ENCODE data around the gene GRID2.

GRID2 gene

DNA sequence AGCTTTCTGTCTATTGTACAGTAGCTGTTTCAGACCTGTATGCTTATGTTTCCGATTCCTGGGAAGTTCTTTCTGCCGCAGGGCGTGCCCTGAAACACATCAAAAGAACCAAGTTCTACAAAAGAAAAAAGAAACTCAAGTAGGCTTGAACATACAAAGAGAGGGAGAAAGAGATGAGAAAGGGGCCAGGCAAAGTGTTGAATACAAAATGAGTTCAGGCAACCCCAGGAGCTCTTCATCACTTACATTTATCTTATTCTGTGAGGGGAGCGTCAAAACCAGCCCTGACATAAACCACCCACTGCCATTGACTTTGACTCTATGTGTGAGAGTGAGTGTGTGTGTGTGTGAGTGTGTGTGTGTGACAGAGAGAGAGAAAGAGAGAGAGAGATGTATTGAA, 1498.3 kb downstream of the GRID2 start:
- H3K9me3 ChIP-seq (ENCODE audit: insufficient read depth, low read depth, low read length) = no peaks in the 10 kb centered on the region
- WGBS = 88% methylated on average over 1 of the region's 4 CpGs
- no peaks in the 10 kb centered on the region for H3K27me3 ChIP-seq (ENCODE audit: insufficient read depth, low read length)
- H3K27ac ChIP-seq (ENCODE audit: low read depth, low read length) = no peak overlapping the region
- H3K4me1 ChIP-seq (ENCODE audit: insufficient read depth, low read length) = no peaks in the 10 kb centered on the region
- H3K36me3 ChIP-seq (ENCODE audit: insufficient read depth, low read length) = no peaks in the 10 kb centered on the region
- no peak overlapping the region for H3K4me3 ChIP-seq (ENCODE audit: low read length)
- H3K9ac ChIP-seq (ENCODE audit: low read depth, low read length) = no peak overlapping the region

DNA sequence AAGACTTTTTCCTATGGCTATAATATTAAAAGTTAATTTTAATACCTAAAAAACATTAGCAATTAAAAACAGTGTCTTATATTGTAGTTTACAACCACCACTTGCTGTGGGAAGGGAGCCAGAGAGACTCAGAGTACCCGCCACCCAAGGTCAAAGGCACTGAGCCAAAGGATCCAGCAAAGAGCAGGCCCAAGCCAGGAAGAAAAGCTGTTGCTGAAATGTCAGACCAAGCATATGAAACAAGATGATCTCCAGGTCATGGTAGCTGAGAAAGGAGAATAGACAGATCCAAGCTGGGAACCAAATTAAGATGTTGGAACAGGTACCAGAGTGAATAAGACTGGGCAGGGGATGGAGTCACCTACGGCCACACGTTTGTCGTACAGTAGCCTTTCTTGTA, 1506.0 kb downstream of the GRID2 start:
- Histone ChIP-seq H3K9me3 (ENCODE audit: insufficient read depth, low read depth, low read length) (no peaks in the 10 kb centered on the region), H3K36me3 (ENCODE audit: insufficient read depth, low read length) (no peaks in the 10 kb centered on the region), H3K4me1 (ENCODE audit: insufficient read depth, low read length) (peaks cover 6% of the 10 kb centered on the region), H3K27me3 (ENCODE audit: insufficient read depth, low read length) (no peaks in the 10 kb centered on the region), H3K4me3 (ENCODE audit: low read length) (no peak overlapping the region), H3K27ac (ENCODE audit: low read depth, low read length) (no peak overlapping the region), H3K9ac (ENCODE audit: low read depth, low read length) (no peak overlapping the region)
- 98% methylated on average over 4 of the region's 4 CpGs for WGBS

DNA sequence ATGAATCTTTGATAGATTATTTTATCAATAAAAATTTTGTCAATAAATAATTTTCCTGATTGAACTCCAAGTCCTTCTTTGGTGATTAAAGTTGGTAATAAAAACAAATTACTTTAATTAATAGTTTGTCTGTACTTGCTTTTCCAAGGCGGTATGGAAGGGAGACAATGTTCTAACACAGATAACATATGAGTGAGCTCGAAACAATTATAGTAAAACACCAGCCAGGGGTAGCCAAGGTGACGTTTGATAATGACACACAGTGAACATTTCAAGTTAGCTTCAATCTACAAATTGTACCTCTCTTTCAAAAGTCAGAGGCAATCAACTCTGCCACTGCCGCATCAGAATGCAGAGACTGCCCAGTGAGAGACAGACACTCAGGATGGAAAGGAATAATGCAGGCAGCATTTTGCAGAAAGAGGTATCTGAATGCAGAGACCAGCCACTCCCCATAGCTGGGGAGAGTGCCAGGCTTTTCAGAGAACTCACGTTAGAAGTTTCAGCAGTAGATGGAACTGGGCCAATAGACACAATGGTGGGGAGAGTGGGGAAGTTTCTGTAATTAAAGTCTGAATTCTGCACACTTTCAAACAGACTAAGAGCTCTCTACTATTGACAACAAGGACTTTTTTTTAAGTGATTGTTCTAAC, 1506.7 kb downstream of the GRID2 start:
- WGBS = 78% methylated on average over 5 of the region's 5 CpGs
- no peaks in the 10 kb centered on the region for H3K36me3 ChIP-seq (ENCODE audit: insufficient read depth, low read length)
- H3K9me3 ChIP-seq (ENCODE audit: insufficient read depth, low read depth, low read length) = no peaks in the 10 kb centered on the region
- H3K27me3 ChIP-seq (ENCODE audit: insufficient read depth, low read length) = no peaks in the 10 kb centered on the region
- no peak overlapping the region for H3K27ac ChIP-seq (ENCODE audit: low read depth, low read length)
- no peak overlapping the region for H3K9ac ChIP-seq (ENCODE audit: low read depth, low read length)
- H3K4me3 ChIP-seq (ENCODE audit: low read length) = no peak overlapping the region
- H3K4me1 ChIP-seq (ENCODE audit: insufficient read depth, low read length) = peaks cover 10% of the 10 kb centered on the region

DNA sequence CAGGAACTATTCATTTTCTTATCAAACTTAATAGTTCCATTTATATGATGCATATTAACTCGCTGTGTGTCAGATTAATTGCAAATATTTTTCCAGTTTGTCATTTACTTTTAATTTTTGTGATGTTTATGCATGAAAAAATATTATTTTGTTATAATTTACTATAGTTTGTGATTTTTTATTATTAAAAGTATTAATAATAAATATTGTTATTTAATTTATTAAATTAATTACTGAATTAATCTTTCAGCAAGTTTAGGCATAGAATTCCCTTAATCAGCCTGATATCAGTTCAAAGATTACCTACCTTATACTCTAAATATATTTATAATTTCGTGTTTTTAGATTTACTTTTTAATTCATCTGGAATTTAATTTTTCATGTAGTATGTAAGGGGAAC, 1509.3 kb downstream of the GRID2 start:
- no peak overlapping the region for H3K27ac ChIP-seq (ENCODE audit: low read depth, low read length)
- no peaks in the 10 kb centered on the region for H3K9me3 ChIP-seq (ENCODE audit: insufficient read depth, low read depth, low read length)
- no peaks in the 10 kb centered on the region for H3K36me3 ChIP-seq (ENCODE audit: insufficient read depth, low read length)
- H3K27me3 ChIP-seq (ENCODE audit: insufficient read depth, low read length) = 0 out of 2 replicates have a peak, but pooled peaks cover 3% of the 10 kb centered on the region
- H3K4me3 ChIP-seq (ENCODE audit: low read length) = no peak overlapping the region
- peaks cover 10% of the 10 kb centered on the region for H3K4me1 ChIP-seq (ENCODE audit: insufficient read depth, low read length)
- no CpG with 5 or more reads among the region's 2 CpGs for WGBS
- no peak overlapping the region for H3K9ac ChIP-seq (ENCODE audit: low read depth, low read length)

DNA sequence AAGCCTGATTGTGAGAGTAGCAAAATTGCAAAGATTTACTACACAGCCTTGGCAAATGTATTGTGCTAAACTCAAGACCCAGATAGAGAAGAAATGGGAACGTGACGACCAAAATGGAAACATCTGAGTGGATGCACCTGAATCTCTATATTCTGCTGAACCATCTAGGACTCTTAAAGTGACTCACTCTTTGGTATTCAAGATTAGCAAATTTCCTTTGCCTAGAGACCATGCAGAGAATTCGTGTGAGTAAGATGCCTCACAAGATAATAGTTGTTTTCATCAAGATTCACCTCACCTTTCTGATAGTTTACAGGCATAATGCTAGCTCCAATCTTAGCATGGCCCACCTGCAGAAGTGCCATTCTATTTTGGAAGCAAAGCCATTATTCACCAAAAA, 1510.4 kb downstream of the GRID2 start:
- no peak overlapping the region for H3K9ac ChIP-seq (ENCODE audit: low read depth, low read length)
- 0 out of 2 replicates have a peak, but pooled peaks cover 3% of the 10 kb centered on the region for H3K27me3 ChIP-seq (ENCODE audit: insufficient read depth, low read length)
- no peak overlapping the region for H3K27ac ChIP-seq (ENCODE audit: low read depth, low read length)
- peaks cover 10% of the 10 kb centered on the region for H3K4me1 ChIP-seq (ENCODE audit: insufficient read depth, low read length)
- no peaks in the 10 kb centered on the region for H3K9me3 ChIP-seq (ENCODE audit: insufficient read depth, low read depth, low read length)
- WGBS = 89% methylated on average over 3 of the region's 3 CpGs
- H3K36me3 ChIP-seq (ENCODE audit: insufficient read depth, low read length) = no peaks in the 10 kb centered on the region
- no peak overlapping the region for H3K4me3 ChIP-seq (ENCODE audit: low read length)

DNA sequence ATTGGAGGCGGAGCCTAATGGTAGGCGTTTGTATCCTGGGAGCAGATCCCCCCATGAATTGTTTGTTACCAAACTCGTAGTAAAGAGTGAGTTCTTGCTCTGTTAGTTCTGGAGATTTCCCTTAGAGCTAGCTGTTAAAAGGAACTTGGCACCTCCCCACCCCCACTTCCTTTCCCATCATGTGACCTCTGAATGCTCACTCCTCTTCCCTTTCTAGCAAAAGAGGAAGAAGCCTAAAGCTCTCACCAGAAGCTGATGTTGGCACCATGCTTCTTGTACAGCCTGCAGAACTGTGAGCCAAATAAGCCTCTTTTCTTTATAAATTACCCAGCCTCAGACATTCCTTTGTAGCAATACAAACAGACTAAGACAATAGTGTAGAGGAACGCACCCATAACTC, 1511.0 kb downstream of the GRID2 start:
- no peak overlapping the region for H3K4me3 ChIP-seq (ENCODE audit: low read length)
- no peak overlapping the region for H3K27ac ChIP-seq (ENCODE audit: low read depth, low read length)
- no peaks in the 10 kb centered on the region for H3K36me3 ChIP-seq (ENCODE audit: insufficient read depth, low read length)
- H3K27me3 ChIP-seq (ENCODE audit: insufficient read depth, low read length) = 0 out of 2 replicates have a peak, but pooled peaks cover 3% of the 10 kb centered on the region
- peaks cover 10% of the 10 kb centered on the region for H3K4me1 ChIP-seq (ENCODE audit: insufficient read depth, low read length)
- WGBS = 67% methylated on average over 4 of the region's 4 CpGs
- no peak overlapping the region for H3K9ac ChIP-seq (ENCODE audit: low read depth, low read length)
- H3K9me3 ChIP-seq (ENCODE audit: insufficient read depth, low read depth, low read length) = no peaks in the 10 kb centered on the region
